Endothelial cell of umbilical vein (primary cell): Measurements from ENCODE around the gene WDR6. TPM values are rescaled to one million over a fixed set of nuclear protein-coding genes. Genes with fewer than 3 reads are reported as not detected.

ENCODE experiments used
- BruUV-seq: library from RNA; stranded (reverse); fragments of 400-500 nt; replicated peaks from 2 replicates; lab custom pipeline; 2021; lab: Mats Ljungman, UMichigan
- CTCF ChIA-PET: fragments of 300-600, 350-600 bp; sonication (Branson Sonifier 250); formaldehyde crosslinking; loops from one replicate; lab custom pipeline; 2021; ENCODE audit warnings: antibody characterized with exemption, inconsistent platforms; lab: Charles Lee
- POLR2A ChIA-PET: fragments of 300-600, 350-600 bp; sonication (Branson Sonifier 250); formaldehyde crosslinking; loops from one replicate; lab custom pipeline; 2021; ENCODE audit warnings: antibody characterized with exemption, inconsistent platforms; lab: Charles Lee
- DNase-seq: peaks from one replicate; pipeline ENCODE4 v3.0.0-alpha.2; 2011; ENCODE audit warnings: low read depth, low spot score
- FAIRE-seq: peaks from 2 replicates; lab custom pipeline; 2011; peaks lifted over from hg19 to GRCh38; lab: Jason Lieb, UNC
- H2AFZ ChIP-seq: 2 replicates; pipeline ENCODE4 v1.6.0; 2012; ENCODE audit warnings: low read depth, low read length, control low read depth, inconsistent platforms
- H3K27ac ChIP-seq: 2 replicates; pipeline ENCODE4 v1.5.1; 2011; ENCODE audit warnings: low read depth, mild to moderate bottlenecking, control low read depth, low read length, moderate library complexity; ENCODE audit not compliant: insufficient read depth
- H3K27me3 ChIP-seq, 2 experiments: 2 replicates each; pipeline versions ENCODE4 v1.6.0 to v1.6.1; 2011; ENCODE audit warnings: low read length in 2 of 2, mixed read lengths in 1 of 2; ENCODE audit not compliant: control insufficient read depth in 2 of 2, insufficient read depth in 2 of 2
- H3K36me3 ChIP-seq, 2 experiments: 2 replicates in 1 of 2; 3 replicates in 1 of 2; pipeline ENCODE4 v1.5.1; 2011; ENCODE audit warnings: low read length in 2 of 2, mild to moderate bottlenecking in 1 of 2, moderate library complexity in 1 of 2; ENCODE audit not compliant: control insufficient read depth in 2 of 2, insufficient read depth in 2 of 2; ENCODE audit errors: extremely low read depth in 1 of 2
- H3K4me1 ChIP-seq: 3 replicates; pipeline ENCODE4 v1.5.1; 2011; ENCODE audit warnings: mild to moderate bottlenecking, low read length; ENCODE audit not compliant: control insufficient read depth, insufficient read depth; ENCODE audit errors: extremely low read depth
- H3K4me2 ChIP-seq: 2 replicates; pipeline ENCODE4 v1.6.1; 2011; ENCODE audit warnings: low read length, control low read depth, mixed read lengths; ENCODE audit not compliant: insufficient read depth
- H3K4me3 ChIP-seq, 3 experiments: fragments of 200-600 bp in 1 of 3; sonication (generic), shearing (Covaris generic) in 1 of 3; replicated peaks in 1 of 3; 2 replicates each; pipeline ENCODE4 v1.5.1; 2011 to 2016; ENCODE audit warnings: control low read depth in 3 of 3, low read length in 3 of 3, mild to moderate bottlenecking in 2 of 3, inconsistent platforms in 1 of 3, low read depth in 1 of 3, moderate library complexity in 1 of 3; ENCODE audit not compliant: insufficient read depth in 1 of 3
- H3K79me2 ChIP-seq: 2 replicates; pipeline ENCODE4 v1.6.0; 2012; ENCODE audit warnings: low read length, inconsistent platforms; ENCODE audit not compliant: control insufficient read depth, insufficient read depth
- H3K9ac ChIP-seq: replicated peaks from 2 replicates; pipeline ENCODE3; 2011; ENCODE audit warnings: low read length, control low read depth; ENCODE audit not compliant: insufficient read depth; ENCODE audit errors: extremely low read depth
- H3K9me1 ChIP-seq: replicated peaks from 3 replicates; pipeline ENCODE4 v1.6.0; 2011; ENCODE audit warnings: mild to moderate bottlenecking, low read length; ENCODE audit not compliant: control insufficient read depth, insufficient read depth; ENCODE audit errors: extremely low read depth
- H3K9me3 ChIP-seq: replicated peaks from 2 replicates; pipeline ENCODE4 v1.5.1; 2012; ENCODE audit warnings: low read length, inconsistent platforms; ENCODE audit not compliant: control insufficient read depth, insufficient read depth
- H4K20me1 ChIP-seq: replicated peaks from 2 replicates; pipeline ENCODE3; 2011; ENCODE audit warnings: mild to moderate bottlenecking, low read length; ENCODE audit not compliant: control insufficient read depth, insufficient read depth; ENCODE audit errors: extremely low read depth
- EZH2 ChIP-seq: IDR thresholded peaks from 2 replicates; pipeline ENCODE4 v1.6.1; 2012; ENCODE audit warnings: borderline replicate concordance, low read depth, mild to moderate bottlenecking, moderate library complexity, low read length, inconsistent platforms; ENCODE audit not compliant: severe bottlenecking
- FOS ChIP-seq: IDR thresholded peaks from 2 replicates; pipeline ENCODE4 v1.6.1; 2011; ENCODE audit warnings: mild to moderate bottlenecking, low read length, moderate library complexity, borderline replicate concordance; ENCODE audit not compliant: insufficient read depth
- GATA2 ChIP-seq: IDR thresholded peaks from 2 replicates; pipeline ENCODE4 v1.7.0; 2011; ENCODE audit warnings: low read depth, mild to moderate bottlenecking, moderate library complexity, mixed read lengths, low read length; ENCODE audit not compliant: insufficient read length, insufficient read depth
- JUN ChIP-seq: IDR thresholded peaks from 2 replicates; pipeline ENCODE4 v1.6.1; 2011; ENCODE audit warnings: borderline replicate concordance, low read depth; ENCODE audit not compliant: insufficient read length, insufficient read depth
- MYC ChIP-seq: IDR thresholded peaks from one replicate; pipeline ENCODE4 v1.6.1; 2011; ENCODE audit warnings: mild to moderate bottlenecking, low read depth, low read length
- POLR2A ChIP-seq: IDR thresholded peaks from 2 replicates; pipeline ENCODE4 v1.6.1; 2012; ENCODE audit warnings: low read depth, mild to moderate bottlenecking, control low read depth, low read length
- POLR2AphosphoS5 ChIP-seq: IDR thresholded peaks from 2 replicates; pipeline ENCODE4 v1.6.1; 2012; ENCODE audit warnings: low read depth, mild to moderate bottlenecking, control low read depth, low read length, moderate library complexity; ENCODE audit not compliant: insufficient read depth
- dilution Hi-C: fragments of 300-500 bp; cut with MboI; formaldehyde crosslinking; loops from one replicate; pipeline ENCODE4 v1.15.0; 2019; ENCODE audit warnings: low sequenced_read_pairs; ENCODE audit not compliant: extremely low pct_ligation_motif_present
- intact Hi-C: fragments of 100-400 bp; cut with micrococcal nuclease; formaldehyde crosslinking; loops from one replicate; pipeline ENCODE4 v1.10.0; 2022
- polyA plus RNA-seq, 4 experiments: library from polyadenylated mRNA; depleted of rRNA in 3 of 4; stranded (reverse) in 3 of 4; unstranded in 1 of 4; fragments of >200 nt; gene quantifications; 2 replicates each; pipeline versions ENCODE4 v1.2.1 to v1.2.3, GENCODE V29; 2011 to 2012; ENCODE audit warnings: missing spikeins in 1 of 4
- total RNA-seq: library from RNA; stranded (reverse); gene quantifications from 2 replicates; pipeline ENCODE4 v1.2.3, GENCODE V29; 2021
- TF ChIP-seq, protein P1 (sequence below): IDR thresholded peaks from 2 replicates; pipeline ENCODE4 v1.6.1; 2011; ENCODE audit not compliant: insufficient read depth, insufficient read length
- TF ChIP-seq, protein P2 (sequence below), 2 donors: IDR thresholded peaks; 1 replicate in 1 of 2; 2 replicates in 1 of 2; pipeline ENCODE4 v1.5.1; 2011; ENCODE audit warnings: low read length in 2 of 2, mild to moderate bottlenecking in 2 of 2, moderate library complexity in 2 of 2, control low read depth in 1 of 2, inconsistent platforms in 1 of 2, low read depth in 1 of 2; ENCODE audit not compliant: insufficient read depth in 1 of 2; ENCODE audit errors: extremely low read depth in 1 of 2

Gene WDR6
- total and polyA plus RNA-seq, 2 donors (not counting 3 experiments of a cell fraction or from before 2014, with no cell fraction given): 192 to 319 TPM

DNA sequence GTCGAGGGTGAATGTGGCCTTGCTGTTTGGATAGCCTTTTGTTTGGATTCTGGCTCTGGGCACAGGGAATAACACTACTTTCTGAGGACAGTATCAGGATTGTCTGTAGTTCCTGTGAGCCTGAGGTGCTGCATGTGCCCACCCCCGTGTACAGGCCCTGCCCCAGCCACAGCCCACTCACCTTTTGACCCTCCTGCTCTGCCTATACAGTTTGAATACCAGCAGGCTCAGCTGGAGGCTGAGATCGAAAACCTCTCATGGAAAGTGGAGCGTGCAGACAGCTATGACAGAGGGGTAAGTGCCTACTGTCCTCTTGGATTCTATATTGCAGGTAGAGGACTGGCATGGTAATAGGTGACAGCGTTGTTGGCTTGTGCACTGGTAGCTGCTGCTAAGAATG is 24.5 kb upstream of the WDR6 start:
- Histone ChIP-seq H2AFZ (no peak overlapping the region), H3K36me3 (peaks cover 26 to 36% of the 10 kb centered on the region in 2 experiments), H3K27ac (no peak overlapping the region), H3K4me1 (peaks cover 4% of the 10 kb centered on the region), H4K20me1 (no peaks in the 10 kb centered on the region), H3K27me3 (no peaks in the 10 kb centered on the region), H3K9ac (no peak overlapping the region), H3K4me3 (no peak overlapping the region), H3K79me2 (no peaks in the 10 kb centered on the region), H3K9me3 (no peaks in the 10 kb centered on the region), H3K4me2 (no peak overlapping the region), H3K9me1 (no peaks in the 10 kb centered on the region)
- POLR2A ChIA-PET: no interaction called here
- no peak for FAIRE-seq
- intact Hi-C loops: no loop called here
- TF ChIP-seq, protein P1, sequence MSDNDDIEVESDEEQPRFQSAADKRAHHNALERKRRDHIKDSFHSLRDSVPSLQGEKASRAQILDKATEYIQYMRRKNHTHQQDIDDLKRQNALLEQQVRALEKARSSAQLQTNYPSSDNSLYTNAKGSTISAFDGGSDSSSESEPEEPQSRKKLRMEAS: no peak
- no peak for TF ChIP-seq EZH2
- TF ChIP-seq JUN: no peak
- no peak for TF ChIP-seq MYC
- TF ChIP-seq POLR2A: no peak
- CTCF ChIA-PET: no interaction called here
- dilution Hi-C loops: no loop called here
- no TSS peak for BruUV-seq
- no peak for DNase-seq

DNA sequence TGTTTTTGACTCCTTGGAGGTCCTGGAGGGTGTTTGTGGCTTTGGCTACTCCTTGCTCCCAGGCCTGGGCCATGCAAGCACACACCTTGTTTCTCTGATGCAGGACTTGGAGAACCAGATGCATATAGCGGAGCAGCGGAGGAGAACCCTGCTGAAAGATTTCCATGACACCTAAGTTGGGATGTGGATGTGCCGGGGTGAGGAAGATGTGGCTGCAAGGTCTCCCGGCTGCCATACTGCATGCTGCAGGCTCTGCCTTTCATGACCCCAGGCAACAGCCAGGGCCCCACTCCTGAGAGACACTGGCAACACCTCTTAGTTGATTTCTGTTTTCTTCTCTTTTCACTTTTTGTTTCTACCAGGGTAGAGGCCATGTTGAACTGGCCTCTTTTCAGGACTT is 24.1 kb upstream of the WDR6 start:
- Histone ChIP-seq H3K9me3 (no peaks in the 10 kb centered on the region), H2AFZ (no peak overlapping the region), H3K9me1 (no peaks in the 10 kb centered on the region), H3K27me3 (no peaks in the 10 kb centered on the region), H3K9ac (no peak overlapping the region), H3K79me2 (no peaks in the 10 kb centered on the region), H4K20me1 (no peaks in the 10 kb centered on the region), H3K27ac (no peak overlapping the region), H3K4me1 (peaks cover 4% of the 10 kb centered on the region), H3K4me3 (no peak overlapping the region), H3K36me3 (peaks cover 22 to 35% of the 10 kb centered on the region in 2 experiments), H3K4me2 (no peak overlapping the region)
- no peak for TF ChIP-seq EZH2
- TF ChIP-seq MYC: no peak
- TF ChIP-seq, protein P1: no peak
- TF ChIP-seq FOS: no peak
- no peak for TF ChIP-seq JUN
- TF ChIP-seq GATA2: no peak
- no peak for TF ChIP-seq POLR2A
- TF ChIP-seq POLR2AphosphoS5: no peak
- TF ChIP-seq, protein P2, sequence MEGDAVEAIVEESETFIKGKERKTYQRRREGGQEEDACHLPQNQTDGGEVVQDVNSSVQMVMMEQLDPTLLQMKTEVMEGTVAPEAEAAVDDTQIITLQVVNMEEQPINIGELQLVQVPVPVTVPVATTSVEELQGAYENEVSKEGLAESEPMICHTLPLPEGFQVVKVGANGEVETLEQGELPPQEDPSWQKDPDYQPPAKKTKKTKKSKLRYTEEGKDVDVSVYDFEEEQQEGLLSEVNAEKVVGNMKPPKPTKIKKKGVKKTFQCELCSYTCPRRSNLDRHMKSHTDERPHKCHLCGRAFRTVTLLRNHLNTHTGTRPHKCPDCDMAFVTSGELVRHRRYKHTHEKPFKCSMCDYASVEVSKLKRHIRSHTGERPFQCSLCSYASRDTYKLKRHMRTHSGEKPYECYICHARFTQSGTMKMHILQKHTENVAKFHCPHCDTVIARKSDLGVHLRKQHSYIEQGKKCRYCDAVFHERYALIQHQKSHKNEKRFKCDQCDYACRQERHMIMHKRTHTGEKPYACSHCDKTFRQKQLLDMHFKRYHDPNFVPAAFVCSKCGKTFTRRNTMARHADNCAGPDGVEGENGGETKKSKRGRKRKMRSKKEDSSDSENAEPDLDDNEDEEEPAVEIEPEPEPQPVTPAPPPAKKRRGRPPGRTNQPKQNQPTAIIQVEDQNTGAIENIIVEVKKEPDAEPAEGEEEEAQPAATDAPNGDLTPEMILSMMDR (IDR thresholded peaks at IDR 0.05; ENCODE audit: extremely low read depth in 1 of 2, insufficient read depth in 1 of 2, low read depth in 1 of 2, low read length in 2 of 2): no peak
- ChIA-PET CTCF (no interaction called here), POLR2A (no interaction called here)
- no TSS peak for BruUV-seq
- intact Hi-C loops (no loop called here), dilution Hi-C loops (no loop called here)
- DNase-seq: no peak
- FAIRE-seq: no peak
